ENCODE data around the gene NR4A1. TPM values are rescaled to one million over a fixed set of nuclear protein-coding genes. Genes with fewer than 3 reads are reported as not detected.

Gene NR4A1
- total and polyA plus RNA-seq, 2 experiments from 2014 or later, result 13.7 to 24.1 TPM

GRCh38 chr12:52050116-52050757, 1.0 kb upstream of the NR4A1 start:
- H3K4me1 ChIP-seq (ENCODE audit: low read depth), result peaks cover 5% of the 10 kb centered on the region
- DNase-seq (ENCODE audit: low read depth in 1 of 2, low spot score in 1 of 2), result peak in 1 of 2 donors; percentile 70
- no peaks in the 10 kb centered on the region for H3K27me3 ChIP-seq
- peak overlapping the region; percentile 30 for H3K4me3 ChIP-seq
- H3K27ac ChIP-seq, result peak overlapping the region; percentile 97
- H3K9me3 ChIP-seq (ENCODE audit: low read depth), result no peaks in the 10 kb centered on the region
- TF ChIP-seq CTCF (IDR thresholded peaks at IDR 0.05; ENCODE audit: low read depth, low read length), result no peak
- no peaks in the 10 kb centered on the region for H3K36me3 ChIP-seq

GRCh38 chr12:52052468-52053186, 1.4 kb downstream of the NR4A1 start:
- H3K27me3 ChIP-seq, result no peaks in the 10 kb centered on the region
- H3K9me3 ChIP-seq (ENCODE audit: low read depth), result no peaks in the 10 kb centered on the region
- peak in 1 of 2 donors; percentile 55 for DNase-seq (ENCODE audit: low read depth in 1 of 2, low spot score in 1 of 2)
- H3K4me3 ChIP-seq, result no peak overlapping the region
- peaks cover 5% of the 10 kb centered on the region for H3K4me1 ChIP-seq (ENCODE audit: low read depth)
- no peak overlapping the region for H3K27ac ChIP-seq
- no peak for TF ChIP-seq CTCF (IDR thresholded peaks at IDR 0.05; ENCODE audit: low read depth, low read length)
- H3K36me3 ChIP-seq, result peaks cover 3% of the 10 kb centered on the region

- peak in 1 of 2 donors; percentile 48 for DNase-seq (ENCODE audit: low read depth in 1 of 2, low spot score in 1 of 2)
- TF ChIP-seq CTCF (IDR thresholded peaks at IDR 0.05; ENCODE audit: low read depth, low read length), result no peak
- Histone ChIP-seq H3K27me3 (no peaks in the 10 kb centered on the region), H3K4me3 (no peak overlapping the region), H3K27ac (no peak overlapping the region), H3K36me3 (peaks cover 10% of the 10 kb centered on the region), H3K4me1 (ENCODE audit: low read depth) (peaks cover 5% of the 10 kb centered on the region), H3K9me3 (ENCODE audit: low read depth) (no peaks in the 10 kb centered on the region)
Measured at GRCh38 chr12:52053536-52054209, 2.4 kb downstream of the NR4A1 start.

- Histone ChIP-seq H3K27me3 (no peaks in the 10 kb centered on the region), H3K4me1 (ENCODE audit: low read depth) (peaks cover 5% of the 10 kb centered on the region), H3K9me3 (ENCODE audit: low read depth) (no peaks in the 10 kb centered on the region), H3K4me3 (no peak overlapping the region), H3K36me3 (peaks cover 10% of the 10 kb centered on the region), H3K27ac (no peak overlapping the region)
- no peak for TF ChIP-seq CTCF (IDR thresholded peaks at IDR 0.05; ENCODE audit: low read depth, low read length)
- peak in 1 of 2 donors; percentile 42 for DNase-seq (ENCODE audit: low read depth in 1 of 2, low spot score in 1 of 2)
Measured at GRCh38 chr12:52054231-52054832, 3.1 kb downstream of the NR4A1 start.

Data from cardiac muscle cell (in vitro differentiated cells and primary cell).